GM06990 (cell line): ENCODE data around the gene RIPK3.

Experiments used
- DNase-seq: peaks from one replicate; pipeline ENCODE4 v3.0.0-alpha.2; 2011; ENCODE audit not compliant: insufficient read length; ENCODE audit errors: extremely low read depth
- H3K27me3 ChIP-seq: replicated peaks from 2 replicates; pipeline ENCODE4 v1.6.0; 2011; ENCODE audit warnings: low read length; ENCODE audit not compliant: control insufficient read depth, insufficient read depth
- H3K36me3 ChIP-seq: 2 replicates; pipeline ENCODE4 v1.5.1; 2011; ENCODE audit warnings: low read length; ENCODE audit not compliant: control insufficient read depth, insufficient read depth
- H3K4me3 ChIP-seq: replicated peaks from 2 replicates; pipeline ENCODE4 v1.5.1; 2011; ENCODE audit warnings: low read depth, mild to moderate bottlenecking, control low read depth, low read length
- TF ChIP-seq, protein P1 (sequence below): IDR thresholded peaks from 2 replicates; pipeline ENCODE4 v1.5.1; 2011; ENCODE audit warnings: low read length, control low read depth, mild to moderate bottlenecking, inconsistent platforms; ENCODE audit not compliant: insufficient read depth, poor library complexity, severe bottlenecking

The RIPK3 gene

DNA sequence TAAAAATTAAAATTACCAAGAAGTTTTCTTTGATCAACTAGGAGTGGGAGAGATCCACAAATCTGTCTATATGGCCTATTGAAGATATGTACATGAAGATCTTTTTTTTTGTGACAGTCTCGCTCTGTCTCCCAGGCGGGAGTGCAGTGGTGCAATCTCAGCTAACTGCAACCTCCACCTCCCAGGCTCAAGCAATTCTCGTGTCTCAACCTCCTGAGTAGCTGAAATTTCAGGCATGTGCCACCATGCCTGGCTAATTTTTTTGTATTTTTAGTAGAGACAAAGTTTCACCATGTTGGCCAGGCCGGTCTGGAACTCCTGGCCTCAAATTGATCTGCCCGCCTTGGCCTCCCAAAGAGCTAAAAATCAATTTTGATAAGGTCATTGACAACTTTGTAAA, 23.6 kb upstream of the RIPK3 start:
- TF ChIP-seq, protein P1, sequence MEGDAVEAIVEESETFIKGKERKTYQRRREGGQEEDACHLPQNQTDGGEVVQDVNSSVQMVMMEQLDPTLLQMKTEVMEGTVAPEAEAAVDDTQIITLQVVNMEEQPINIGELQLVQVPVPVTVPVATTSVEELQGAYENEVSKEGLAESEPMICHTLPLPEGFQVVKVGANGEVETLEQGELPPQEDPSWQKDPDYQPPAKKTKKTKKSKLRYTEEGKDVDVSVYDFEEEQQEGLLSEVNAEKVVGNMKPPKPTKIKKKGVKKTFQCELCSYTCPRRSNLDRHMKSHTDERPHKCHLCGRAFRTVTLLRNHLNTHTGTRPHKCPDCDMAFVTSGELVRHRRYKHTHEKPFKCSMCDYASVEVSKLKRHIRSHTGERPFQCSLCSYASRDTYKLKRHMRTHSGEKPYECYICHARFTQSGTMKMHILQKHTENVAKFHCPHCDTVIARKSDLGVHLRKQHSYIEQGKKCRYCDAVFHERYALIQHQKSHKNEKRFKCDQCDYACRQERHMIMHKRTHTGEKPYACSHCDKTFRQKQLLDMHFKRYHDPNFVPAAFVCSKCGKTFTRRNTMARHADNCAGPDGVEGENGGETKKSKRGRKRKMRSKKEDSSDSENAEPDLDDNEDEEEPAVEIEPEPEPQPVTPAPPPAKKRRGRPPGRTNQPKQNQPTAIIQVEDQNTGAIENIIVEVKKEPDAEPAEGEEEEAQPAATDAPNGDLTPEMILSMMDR = no peak
- Histone ChIP-seq H3K36me3 (no peaks in the 10 kb centered on the region), H3K27me3 (no peaks in the 10 kb centered on the region), H3K4me3 (no peak overlapping the region)
- DNase-seq = no peak

DNA sequence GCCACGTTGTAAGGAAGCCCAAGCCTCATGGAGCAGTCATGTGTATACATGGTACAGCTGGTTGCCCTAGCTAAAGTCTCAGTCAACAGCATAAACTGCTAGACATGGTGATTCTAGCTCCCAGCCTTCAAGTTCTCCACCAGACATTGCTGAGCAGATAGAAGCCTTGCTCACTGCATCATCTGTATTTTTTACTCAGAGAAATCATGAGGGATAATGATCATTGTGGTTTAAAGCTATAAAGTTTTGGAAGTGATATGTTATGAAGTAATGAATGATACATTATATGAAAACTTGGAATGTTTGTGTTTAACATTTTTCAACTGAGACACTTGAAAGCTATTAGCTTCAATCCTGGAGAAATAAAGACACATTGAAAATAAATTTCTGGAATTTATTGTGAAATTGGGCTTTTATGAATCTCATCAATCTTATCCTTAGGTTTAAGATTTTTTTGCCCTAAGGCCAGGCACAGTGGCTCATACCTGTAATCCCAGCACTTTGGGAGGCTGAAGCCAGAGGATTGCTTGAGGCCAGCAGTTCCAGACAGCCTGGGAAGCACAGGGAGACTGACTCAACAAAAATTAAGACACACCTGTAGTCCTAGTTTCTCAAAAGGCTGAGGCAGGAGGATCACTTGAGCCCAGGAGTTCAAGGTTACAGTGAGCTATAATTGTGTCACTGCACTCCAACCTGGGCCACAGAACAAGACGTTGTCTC, 22.6 kb upstream of the RIPK3 start:
- TF ChIP-seq, protein P1 = no peak
- no peaks in the 10 kb centered on the region for H3K36me3 ChIP-seq
- no peak for DNase-seq

GRCh38 chr14:24361326-24361725, 21.5 kb upstream of the RIPK3 start:
- Histone ChIP-seq H3K4me3 (no peak overlapping the region), H3K27me3 (no peaks in the 10 kb centered on the region), H3K36me3 (no peaks in the 10 kb centered on the region)
- TF ChIP-seq, protein P1 = no peak
- no peak for DNase-seq

More for the DNA sequence above, 22.6 kb upstream of the RIPK3 start:
- H3K4me3 ChIP-seq = no peak overlapping the region
- H3K27me3 ChIP-seq = no peaks in the 10 kb centered on the region

GRCh38 chr14:24360281-24360680, 20.5 kb upstream of the RIPK3 start:
- Histone ChIP-seq H3K27me3 (no peaks in the 10 kb centered on the region), H3K36me3 (no peaks in the 10 kb centered on the region), H3K4me3 (no peak overlapping the region)
- DNase-seq = no peak
- TF ChIP-seq, protein P1 = no peak

DNA sequence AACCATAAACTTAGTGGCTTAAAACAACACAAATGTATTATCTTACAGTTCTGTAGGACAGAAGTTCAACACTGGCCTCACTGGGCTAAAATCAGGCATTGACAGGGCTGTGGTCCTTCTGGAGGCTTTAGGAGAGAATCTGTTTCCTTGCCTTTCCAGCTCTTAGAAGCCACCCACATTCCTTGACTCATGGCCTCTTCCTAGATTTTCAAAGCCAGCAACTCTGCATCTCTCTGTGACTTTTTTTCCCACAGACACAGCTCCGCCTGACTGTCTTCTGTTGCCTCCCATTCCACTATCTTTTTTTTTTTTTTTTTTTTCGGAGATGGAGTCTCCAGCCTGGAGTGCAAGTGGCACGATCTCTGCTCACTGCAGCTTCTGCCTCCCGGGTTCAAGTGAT, 16.4 kb upstream of the RIPK3 start:
- TF ChIP-seq, protein P1 = no peak
- Histone ChIP-seq H3K36me3 (no peaks in the 10 kb centered on the region), H3K4me3 (no peak overlapping the region), H3K27me3 (no peaks in the 10 kb centered on the region; the same call in 1 of the 2 replicates)
- no peak for DNase-seq
